AG10803 (cell line): ENCODE data around the gene ITCH.
"Not testable (repeated sequence)": the region's sequence is repeated elsewhere in the genome, so short reads cannot be mapped to it uniquely, and the experiment has no call there.

Source experiments
- DNase-seq: peaks from one replicate; pipeline ENCODE4 v3.0.0; 2010; ENCODE audit warnings: low read depth
- H3K4me3 ChIP-seq: 2 replicates; pipeline ENCODE4 v1.5.1; 2011; ENCODE audit warnings: mild to moderate bottlenecking, low read length, control low read depth
- CTCF ChIP-seq: conservative IDR thresholded peaks from 2 replicates; pipeline ENCODE4 v1.5.1; 2011; ENCODE audit warnings: mild to moderate bottlenecking, low read length, control low read depth, inconsistent platforms

Gene ITCH

GRCh38 chr20:34479627-34480026 lies 116.6 kb downstream of the ITCH start:
- TF ChIP-seq CTCF: no peak
- H3K4me3 ChIP-seq: no peak overlapping the region
- DNase-seq: no peak

- H3K4me3 ChIP-seq, DNase-seq: not testable (repeated sequence)
Observed at GRCh38 chr20:34482154-34482553, 119.1 kb downstream of the ITCH start.

GRCh38 chr20:34483585-34484220 lies 120.6 kb downstream of the ITCH start:
- H3K4me3 ChIP-seq, DNase-seq: not testable (repeated sequence)

GRCh38 chr20:34485068-34485634 lies 122.1 kb downstream of the ITCH start:
- no peak overlapping the region for H3K4me3 ChIP-seq
- no peak for DNase-seq
- no peak for TF ChIP-seq CTCF

GRCh38 chr20:34491226-34491931 lies 128.3 kb downstream of the ITCH start:
- no peak for TF ChIP-seq CTCF
- H3K4me3 ChIP-seq: no peak overlapping the region
- no peak for DNase-seq

GRCh38 chr20:34491932-34492509 lies 128.9 kb downstream of the ITCH start:
- H3K4me3 ChIP-seq: no peak overlapping the region
- TF ChIP-seq CTCF: no peak
- DNase-seq: no peak

GRCh38 chr20:34493646-34494045 lies 130.6 kb downstream of the ITCH start:
- no peak for DNase-seq
- no peak overlapping the region for H3K4me3 ChIP-seq
- TF ChIP-seq CTCF: no peak

- DNase-seq: no peak
- H3K4me3 ChIP-seq: no peak overlapping the region
- TF ChIP-seq CTCF: no peak
Observed at GRCh38 chr20:34495307-34495706, 132.2 kb downstream of the ITCH start.
